SU-DHL-6 (cell line): Measurements from ENCODE around the gene TBX2.

ENCODE experiments used
- H2AFZ ChIP-seq: fragments of 200-600 bp; sonication (generic); 2 replicates; pipeline ENCODE4 v1.6.1; 2014; ENCODE audit warnings: low read depth, mild to moderate bottlenecking, moderate library complexity, mixed read lengths, antibody characterized with exemption, low read length; ENCODE audit not compliant: severe bottlenecking
- H3F3A ChIP-seq: fragments of 200-600 bp; shearing (Covaris generic); 2 replicates; pipeline ENCODE4 v1.6.0; 2016; ENCODE audit warnings: antibody characterized with exemption, mild to moderate bottlenecking; ENCODE audit not compliant: insufficient read depth
- H3K27ac ChIP-seq: fragments of 200-600 bp; sonication (generic); 2 replicates; pipeline ENCODE4 v1.5.1; 2016; ENCODE audit warnings: low read depth, mild to moderate bottlenecking, low read length, moderate library complexity, mixed read lengths
- H3K27me3 ChIP-seq: fragments of 200-600 bp; sonication (generic), shearing (Covaris generic); 2 replicates; pipeline ENCODE4 v1.6.0; 2014; ENCODE audit warnings: mild to moderate bottlenecking, low read length
- H3K36me3 ChIP-seq: fragments of 200-600 bp; sonication (generic); 2 replicates; pipeline ENCODE4 v1.6.1; 2014; ENCODE audit warnings: mild to moderate bottlenecking, low read length, mixed read lengths
- H3K4me2 ChIP-seq: fragments of 300-600, 200-600 bp; shearing (Covaris generic), sonication (generic); 2 replicates; pipeline ENCODE4 v1.6.0; 2014; ENCODE audit warnings: low read length, low read depth, mild to moderate bottlenecking; ENCODE audit not compliant: poor library complexity, severe bottlenecking
- H3K4me3 ChIP-seq: fragments of 200-600 bp; sonication (generic); 2 replicates; pipeline ENCODE4 v1.5.1; 2014; ENCODE audit warnings: antibody characterized with exemption, low read length, mild to moderate bottlenecking, mixed read lengths; ENCODE audit not compliant: insufficient read depth, poor library complexity, severe bottlenecking
- H3K79me2 ChIP-seq: fragments of 200-600 bp; sonication (generic); 2 replicates; pipeline ENCODE4 v1.6.1; 2014; ENCODE audit warnings: mild to moderate bottlenecking, low read length, moderate library complexity; ENCODE audit not compliant: insufficient read depth
- H3K9ac ChIP-seq: fragments of 200-600 bp; sonication (generic); 2 replicates; pipeline ENCODE4 v1.7.0; 2014; ENCODE audit warnings: mild to moderate bottlenecking, low read length
- H3K9me2 ChIP-seq: fragments of 200-600 bp; sonication (generic); replicated peaks from 2 replicates; pipeline ENCODE4 v1.6.1; 2014; ENCODE audit warnings: low read length; ENCODE audit not compliant: insufficient read depth
- H3K9me3 ChIP-seq: fragments of 200-600 bp; sonication (generic); 2 replicates; pipeline ENCODE4 v1.6.1; 2014; ENCODE audit warnings: low read length, mixed read lengths; ENCODE audit not compliant: insufficient read depth
- H4K20me1 ChIP-seq: fragments of 200-600 bp; sonication (generic); 2 replicates; pipeline ENCODE4 v1.6.1; 2014; ENCODE audit warnings: low read depth, mild to moderate bottlenecking, antibody characterized with exemption, low read length, moderate library complexity, mixed read lengths
- CTCF ChIP-seq: fragments of 200-600 bp; sonication (generic); IDR thresholded peaks from one replicate; pipeline ENCODE4 v1.5.1; 2017; ENCODE audit warnings: antibody characterized with exemption, mild to moderate bottlenecking, low read length, moderate library complexity; ENCODE audit not compliant: insufficient read depth, poor library complexity, severe bottlenecking
- EZH2phosphoT487 ChIP-seq: fragments of 200-600 bp; sonication (generic), shearing (Covaris generic); conservative IDR thresholded peaks from 2 replicates; pipeline ENCODE4 v1.6.1; 2018; ENCODE audit warnings: mild to moderate bottlenecking, antibody characterized with exemption, low read length, moderate library complexity, mixed read lengths

TBX2 gene

GRCh38 chr17:61402978-61403800 is 3.5 kb downstream of the TBX2 start:
- Histone ChIP-seq H3K9me2 (no peaks in the 10 kb centered on the region), H3K4me3 (no peak overlapping the region), H4K20me1 (no peaks in the 10 kb centered on the region), H3F3A (no peaks in the 10 kb centered on the region), H3K9ac (no peak overlapping the region), H3K36me3 (no peaks in the 10 kb centered on the region), H3K9me3 (no peaks in the 10 kb centered on the region), H3K27ac (no peak overlapping the region), H3K79me2 (no peaks in the 10 kb centered on the region), H2AFZ (no peak overlapping the region), H3K27me3 (no peaks in the 10 kb centered on the region), H3K4me2 (no peak overlapping the region)
- TF ChIP-seq CTCF (no peak), EZH2phosphoT487 (no peak)

- no peak overlapping the region for H3K9ac ChIP-seq
- no peaks in the 10 kb centered on the region for H4K20me1 ChIP-seq
- H3K36me3 ChIP-seq: no peaks in the 10 kb centered on the region
- no peaks in the 10 kb centered on the region for H3K9me2 ChIP-seq
- H2AFZ ChIP-seq: no peak overlapping the region
- TF ChIP-seq CTCF (no peak), EZH2phosphoT487 (no peak)
- no peak overlapping the region for H3K27ac ChIP-seq
- H3K79me2 ChIP-seq: no peaks in the 10 kb centered on the region
- no peaks in the 10 kb centered on the region for H3K9me3 ChIP-seq
- no peaks in the 10 kb centered on the region for H3F3A ChIP-seq
- H3K4me2 ChIP-seq: no peak overlapping the region
- no peaks in the 10 kb centered on the region for H3K27me3 ChIP-seq
- H3K4me3 ChIP-seq: no peak overlapping the region
Observed at GRCh38 chr17:61403801-61404662, 4.4 kb downstream of the TBX2 start.

GRCh38 chr17:61404663-61404912 is 4.9 kb downstream of the TBX2 start:
- Histone ChIP-seq H2AFZ (no peak overlapping the region), H3K9me2 (no peaks in the 10 kb centered on the region), H3K36me3 (no peaks in the 10 kb centered on the region), H3K9me3 (no peaks in the 10 kb centered on the region), H3K79me2 (no peaks in the 10 kb centered on the region), H4K20me1 (no peaks in the 10 kb centered on the region), H3K4me3 (no peak overlapping the region), H3K9ac (no peak overlapping the region), H3K27me3 (no peaks in the 10 kb centered on the region), H3K27ac (no peak overlapping the region), H3K4me2 (no peak overlapping the region), H3F3A (no peaks in the 10 kb centered on the region)
- TF ChIP-seq CTCF (no peak), EZH2phosphoT487 (no peak)
